Activated CD8-positive, alpha-beta T cell treated with anti-CD3 and anti-CD28 coated beads, Interleukin-2, amount 10 ng/mL, durations not matched to agents 7 days and 5 days (primary cell): ENCODE measurements around the gene FCN3. TPM values are rescaled to one million over a fixed set of nuclear protein-coding genes. Genes with fewer than 3 reads are reported as not detected.
A peak's percentile ranks its signal among the peaks of the same experiment; 100 is the strongest.

Experiments used
- ATAC-seq: fragments of 150-1000 bp; cut with Tn5 transposase; one replicate; pipeline ENCODE4 v1.10.0; 2021; ENCODE audit warnings: moderate library complexity
- CTCF ChIA-PET: fragments of 350-600 bp; sonication (Branson Sonifier 250); formaldehyde crosslinking; loops from one replicate; lab custom pipeline; 2021; ENCODE audit warnings: antibody characterized with exemption; lab: Charles Lee
- POLR2A ChIA-PET: fragments of 350-600 bp; sonication (Branson Sonifier 250); formaldehyde crosslinking; loops from one replicate; lab custom pipeline; 2021; ENCODE audit warnings: antibody characterized with exemption; lab: Charles Lee
- DNase-seq: peaks from one replicate; pipeline ENCODE4 v3.0.0-alpha.2; 2020
- H3K27ac Mint-ChIP-seq: one replicate; pipeline ENCODE4 v1.8.0; 2021; ENCODE audit warnings: mild to moderate bottlenecking, mixed read lengths
- H3K27me3 Mint-ChIP-seq: one replicate; pipeline ENCODE4 v1.8.0; 2021; ENCODE audit warnings: low read depth, mixed read lengths
- H3K36me3 Mint-ChIP-seq: one replicate; pipeline ENCODE4 v1.8.0; 2021; ENCODE audit warnings: low read depth, mixed read lengths
- H3K4me1 Mint-ChIP-seq: one replicate; pipeline ENCODE4 v1.8.0; 2021; ENCODE audit warnings: low read depth, mixed read lengths
- H3K4me3 Mint-ChIP-seq: one replicate; pipeline ENCODE4 v1.8.0; 2021; ENCODE audit warnings: mild to moderate bottlenecking, mixed read lengths
- H3K9me3 Mint-ChIP-seq: one replicate; pipeline ENCODE4 v1.8.0; 2022; ENCODE audit warnings: mixed read lengths; ENCODE audit not compliant: insufficient read depth
- total RNA-seq, 2 experiments: library from RNA; stranded (reverse); gene quantifications; one replicate each; pipeline ENCODE4 v1.2.3, GENCODE V29; 2021

The FCN3 gene
- total RNA-seq: not detected

DNA sequence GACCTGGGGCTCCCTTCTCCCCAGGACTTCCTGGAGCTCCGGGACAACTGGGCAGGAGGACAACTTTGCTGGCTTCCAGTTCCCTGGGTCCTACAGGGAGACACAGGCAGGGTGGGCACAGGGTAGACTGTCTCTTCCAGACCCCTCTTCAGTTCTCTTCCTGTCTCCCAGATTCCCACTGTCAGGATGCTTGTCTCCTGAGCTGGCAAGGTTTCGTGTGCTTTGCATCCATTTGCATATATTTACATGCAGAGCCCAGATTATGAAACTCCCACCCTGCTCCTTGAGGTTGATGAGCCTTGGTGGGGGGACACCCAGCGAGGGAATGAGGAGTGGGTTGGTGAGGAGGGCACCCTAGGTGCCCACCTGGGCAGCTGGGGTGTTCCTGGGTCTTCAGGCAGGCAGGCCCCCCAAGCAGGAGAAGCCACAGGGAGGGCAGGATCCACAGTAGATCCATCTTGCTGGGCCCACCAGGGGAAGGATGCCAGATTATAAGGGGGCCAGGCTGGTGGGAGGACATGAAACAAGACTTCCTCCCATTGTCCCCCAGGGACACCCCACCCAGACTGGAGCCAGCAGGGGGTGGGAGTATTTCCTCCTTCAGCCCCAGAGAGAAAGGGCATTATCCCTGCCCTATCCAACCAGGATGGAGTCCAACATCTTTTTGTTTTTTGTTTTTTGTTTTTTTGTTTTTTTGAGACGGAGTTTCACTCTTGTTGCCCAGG is at the start of gene FCN3:
Gene FCN3 (minus strand): TSS at position 463 of the 725 bp plus-strand sequence. CDS start 6 bp downstream, at position 457.
- H3K27ac Mint-ChIP-seq: no peak within 1 kb of the TSS
- no peaks in the 10 kb centered on the region for H3K9me3 Mint-ChIP-seq
- ATAC-seq (no peak), DNase-seq (no peak)
- CTCF ChIA-PET: interaction anchor here (0.6 to 1.1 kb wide), 3 partner anchors 12 to 17 kb away, joined by 3 read pairs; no protein-coding TSS in a partner anchor
- H3K4me1 Mint-ChIP-seq: peaks cover 9% of the 10 kb centered on the region
- H3K36me3 Mint-ChIP-seq: no peaks in the 10 kb centered on the region
- peaks cover 4% of the 10 kb centered on the region for H3K27me3 Mint-ChIP-seq
- POLR2A ChIA-PET: interaction anchor here (1.1 kb wide), 1 partner anchor 10 kb away, joined by 4 read pairs; no protein-coding TSS in a partner anchor
- H3K4me3 Mint-ChIP-seq: no peak within 1 kb of the TSS

GRCh38 chr1:27423709-27424108 is 49.1 kb upstream of the FCN3 start:
- Mint-ChIP-seq H3K4me1 (peaks cover 45% of the 10 kb centered on the region), H3K9me3 (no peaks in the 10 kb centered on the region), H3K27me3 (no peaks in the 10 kb centered on the region), H3K36me3 (peaks cover 48% of the 10 kb centered on the region), H3K4me3 (no peak overlapping the region), H3K27ac (no peak overlapping the region)
- ChIA-PET POLR2A (interaction anchor here (0.9 kb wide), 1 partner anchor 13 kb away, joined by 3 read pairs; no protein-coding TSS in a partner anchor), CTCF (interaction anchor here (0.9 to 2.5 kb wide), 5 partner anchors 23 to 246 kb away, joined by 3 to 9 read pairs (median 3); no protein-coding TSS in a partner anchor)
- DNase-seq (no peak), ATAC-seq (no peak)

DNA sequence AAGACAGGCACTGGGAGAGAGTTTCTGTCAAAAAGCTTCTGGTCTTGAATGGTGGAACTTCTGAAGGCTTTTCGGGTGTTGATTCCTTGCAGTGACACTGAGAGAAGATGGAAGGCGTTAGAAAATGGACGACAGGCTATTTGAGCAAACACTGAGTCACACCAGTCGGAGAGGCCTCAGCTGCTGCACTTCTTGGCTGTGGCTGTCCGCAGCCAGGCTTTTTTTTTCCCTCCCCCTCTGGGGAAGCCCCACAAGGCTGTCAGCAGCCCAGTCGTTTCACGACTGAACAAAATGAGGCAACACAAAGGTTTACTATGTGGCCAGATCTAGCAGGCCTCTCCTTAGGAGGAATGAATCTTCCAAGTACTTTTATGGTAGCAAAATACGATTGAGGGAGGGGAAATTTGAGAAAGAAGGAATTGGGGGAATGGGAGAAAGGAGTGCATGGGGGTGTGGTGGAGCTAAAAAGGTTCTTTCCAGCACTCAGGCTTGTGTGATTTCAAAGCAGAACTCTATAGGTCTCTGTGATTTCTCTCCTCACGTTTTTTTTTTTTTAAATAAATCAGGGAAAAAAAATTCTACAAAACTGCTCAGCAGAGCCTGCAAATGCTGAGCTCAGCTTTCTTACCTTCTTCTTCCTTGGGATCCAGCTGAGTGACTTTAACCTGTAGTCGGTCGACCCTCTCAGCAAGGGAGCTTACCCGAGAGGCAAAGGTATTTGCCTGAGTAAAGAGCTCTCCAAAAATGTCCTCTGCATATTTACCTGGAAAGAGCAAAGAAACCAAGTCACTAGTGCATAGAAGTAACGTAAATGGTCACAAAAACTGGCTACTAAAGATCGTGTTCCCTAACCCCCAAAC is 43.9 kb upstream of the FCN3 start:
- H3K9me3 Mint-ChIP-seq: no peaks in the 10 kb centered on the region
- ChIA-PET POLR2A (no interaction called here), CTCF (interaction anchor here (0.6 to 4.7 kb wide), 10 partner anchors 12 to 672 kb away, joined by 3 to 32 read pairs (median 4); no protein-coding TSS in a partner anchor)
- H3K27me3 Mint-ChIP-seq: no peaks in the 10 kb centered on the region
- DNase-seq (peak; percentile 47), ATAC-seq (peak; percentile 42)
- peaks cover 54% of the 10 kb centered on the region for H3K36me3 Mint-ChIP-seq
- peak overlapping the region; percentile 65 for H3K27ac Mint-ChIP-seq
- no peak overlapping the region for H3K4me3 Mint-ChIP-seq
- peaks cover 36% of the 10 kb centered on the region for H3K4me1 Mint-ChIP-seq

- ATAC-seq: no peak
- no peaks in the 10 kb centered on the region for H3K27me3 Mint-ChIP-seq
- POLR2A ChIA-PET: no interaction called here
Measured at GRCh38 chr1:27417713-27418112, 43.1 kb upstream of the FCN3 start.

DNA sequence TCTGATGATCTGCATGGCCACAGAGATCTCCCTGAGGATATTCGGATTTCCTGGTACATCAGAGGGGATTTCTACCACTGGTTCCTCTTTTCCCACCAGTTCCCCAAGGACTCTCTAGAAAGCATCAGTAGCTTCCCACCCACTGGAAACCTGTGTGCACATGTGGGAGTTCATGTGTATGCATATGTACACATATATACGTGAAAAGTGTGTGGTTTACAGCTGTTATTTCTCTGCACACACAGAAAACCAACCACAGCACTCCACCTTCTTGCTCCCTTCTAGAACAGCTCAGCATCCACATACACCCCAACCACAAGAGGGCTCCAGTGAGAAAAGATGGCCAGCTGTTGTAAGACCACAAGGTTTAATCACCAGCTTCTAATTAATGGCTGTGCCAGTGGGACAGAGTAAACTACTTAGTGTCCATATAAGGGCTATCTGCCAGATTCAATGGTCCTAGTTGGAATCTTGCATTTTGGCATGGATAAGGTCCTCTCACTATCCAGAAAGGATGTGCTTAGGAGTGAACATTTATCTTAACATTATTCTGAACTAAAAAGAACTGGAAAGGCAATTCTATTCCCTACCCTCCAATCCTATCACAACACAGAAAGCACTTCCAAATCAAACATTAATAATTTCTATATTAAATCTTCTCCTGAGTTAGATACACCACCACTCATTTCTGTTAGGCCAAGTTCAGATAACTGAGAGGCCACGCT is 41.9 kb upstream of the FCN3 start:
- H3K4me3 Mint-ChIP-seq: no peak overlapping the region
- H3K27me3 Mint-ChIP-seq: no peaks in the 10 kb centered on the region
- H3K4me1 Mint-ChIP-seq: peaks cover 24% of the 10 kb centered on the region
- H3K27ac Mint-ChIP-seq: peak overlapping the region; percentile 1
- CTCF ChIA-PET: interaction anchor here (0.6 to 5.2 kb wide), 19 partner anchors 10 to 285 kb away, joined by 3 to 61 read pairs (median 9); partner anchors contain the start of genes AHDC1 and WASF2
- H3K9me3 Mint-ChIP-seq: no peaks in the 10 kb centered on the region
- peaks cover 62% of the 10 kb centered on the region for H3K36me3 Mint-ChIP-seq
- DNase-seq (peak; percentile 72), ATAC-seq (peak; percentile 77)
- POLR2A ChIA-PET: interaction anchor here (0.6 to 1.2 kb wide), 3 partner anchors 74 to 246 kb away, joined by 3 to 4 read pairs (median 4); no protein-coding TSS in a partner anchor

More at GRCh38 chr1:27417713-27418112, 43.1 kb upstream of the FCN3 start:
- peaks cover 35% of the 10 kb centered on the region for H3K4me1 Mint-ChIP-seq
- H3K4me3 Mint-ChIP-seq: no peak overlapping the region
- peaks cover 61% of the 10 kb centered on the region for H3K36me3 Mint-ChIP-seq
- H3K9me3 Mint-ChIP-seq: no peaks in the 10 kb centered on the region
- no peak overlapping the region for H3K27ac Mint-ChIP-seq
- CTCF ChIA-PET: interaction anchor here (0.7 to 4.7 kb wide), 7 partner anchors 14 to 245 kb away, joined by 3 to 32 read pairs (median 4); no protein-coding TSS in a partner anchor
- no peak for DNase-seq

DNA sequence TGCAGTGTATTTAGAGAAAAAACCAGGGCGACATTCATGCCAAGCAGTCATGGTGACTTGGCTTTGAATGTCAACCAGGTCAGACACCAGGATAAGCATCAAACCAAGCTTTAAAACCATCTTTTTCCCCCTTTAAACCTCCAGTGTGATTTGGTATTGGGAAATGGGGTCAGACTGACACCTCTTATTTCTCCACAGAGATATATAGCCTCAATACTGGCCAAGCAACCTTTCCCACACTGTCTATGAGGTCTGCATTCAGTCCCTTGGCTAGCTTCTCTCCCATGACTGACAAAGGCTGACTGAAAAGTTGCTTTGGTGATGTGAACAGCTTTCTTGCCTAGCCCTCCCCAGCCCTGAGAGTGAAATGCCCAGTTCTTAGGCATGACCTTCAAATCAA is 39.5 kb upstream of the FCN3 start:
- Mint-ChIP-seq H3K4me3 (no peak overlapping the region), H3K27ac (no peak overlapping the region), H3K9me3 (no peaks in the 10 kb centered on the region), H3K4me1 (peaks cover 20% of the 10 kb centered on the region), H3K27me3 (no peaks in the 10 kb centered on the region), H3K36me3 (peaks cover 76% of the 10 kb centered on the region)
- CTCF ChIA-PET: interaction anchor here (0.9 to 5.2 kb wide), 9 partner anchors 11 to 249 kb away, joined by 3 to 61 read pairs (median 4); partner anchors contain the start of gene WASF2
- no peak for DNase-seq
- no peak for ATAC-seq
- POLR2A ChIA-PET: no interaction called here

GRCh38 chr1:27413004-27413403 is 38.4 kb upstream of the FCN3 start:
- Mint-ChIP-seq H3K4me1 (peaks cover 11% of the 10 kb centered on the region), H3K36me3 (peaks cover 69% of the 10 kb centered on the region), H3K9me3 (no peaks in the 10 kb centered on the region), H3K27ac (no peak overlapping the region), H3K27me3 (no peaks in the 10 kb centered on the region), H3K4me3 (no peak overlapping the region)
- ATAC-seq: no peak
- POLR2A ChIA-PET: no interaction called here
- CTCF ChIA-PET: interaction anchor here (1.0 to 5.2 kb wide), 7 partner anchors 27 to 250 kb away, joined by 3 to 61 read pairs (median 3); no protein-coding TSS in a partner anchor
- no peak for DNase-seq

DNA sequence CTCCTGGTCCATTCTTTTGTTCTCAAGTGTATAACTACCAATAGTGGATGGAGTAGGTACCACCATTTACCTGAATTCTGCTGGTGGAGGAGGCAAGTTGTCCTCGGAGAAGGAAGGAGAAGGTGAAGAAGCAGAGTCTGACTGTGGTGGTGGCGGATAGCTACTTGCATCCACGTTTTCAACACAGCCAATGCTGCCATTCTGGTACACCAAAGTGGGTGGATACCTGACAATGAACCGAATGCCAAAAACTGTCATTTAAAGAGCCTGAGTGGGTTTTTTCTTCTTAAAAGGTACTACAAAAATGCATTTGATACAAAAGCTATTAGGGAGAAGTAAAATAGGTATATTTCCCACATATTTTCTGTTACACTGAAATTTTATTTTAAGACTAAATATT is 37.9 kb upstream of the FCN3 start:
- H3K27ac Mint-ChIP-seq: no peak overlapping the region
- no peaks in the 10 kb centered on the region for H3K9me3 Mint-ChIP-seq
- H3K4me1 Mint-ChIP-seq: peaks cover 10% of the 10 kb centered on the region
- H3K27me3 Mint-ChIP-seq: no peaks in the 10 kb centered on the region
- ATAC-seq: no peak
- no peak for DNase-seq
- H3K36me3 Mint-ChIP-seq: peaks cover 71% of the 10 kb centered on the region
- CTCF ChIA-PET: interaction anchor here (1.3 to 5.2 kb wide), 3 partner anchors 27 to 194 kb away, joined by 3 to 61 read pairs (median 3); no protein-coding TSS in a partner anchor
- no peak overlapping the region for H3K4me3 Mint-ChIP-seq
- POLR2A ChIA-PET: no interaction called here

GRCh38 chr1:27410709-27411108 is 36.1 kb upstream of the FCN3 start:
- ChIA-PET POLR2A (no interaction called here), CTCF (interaction anchor here (0.8 to 1.9 kb wide), 9 partner anchors 15 to 252 kb away, joined by 3 to 9 read pairs (median 4); partner anchors contain the start of gene WASF2)
- H3K9me3 Mint-ChIP-seq: no peaks in the 10 kb centered on the region
- no peak overlapping the region for H3K4me3 Mint-ChIP-seq
- peak overlapping the region; percentile 5 for H3K27ac Mint-ChIP-seq
- no peak for ATAC-seq
- peaks cover 66% of the 10 kb centered on the region for H3K36me3 Mint-ChIP-seq
- H3K27me3 Mint-ChIP-seq: no peaks in the 10 kb centered on the region
- no peak for DNase-seq
- peaks cover 6% of the 10 kb centered on the region for H3K4me1 Mint-ChIP-seq

DNA sequence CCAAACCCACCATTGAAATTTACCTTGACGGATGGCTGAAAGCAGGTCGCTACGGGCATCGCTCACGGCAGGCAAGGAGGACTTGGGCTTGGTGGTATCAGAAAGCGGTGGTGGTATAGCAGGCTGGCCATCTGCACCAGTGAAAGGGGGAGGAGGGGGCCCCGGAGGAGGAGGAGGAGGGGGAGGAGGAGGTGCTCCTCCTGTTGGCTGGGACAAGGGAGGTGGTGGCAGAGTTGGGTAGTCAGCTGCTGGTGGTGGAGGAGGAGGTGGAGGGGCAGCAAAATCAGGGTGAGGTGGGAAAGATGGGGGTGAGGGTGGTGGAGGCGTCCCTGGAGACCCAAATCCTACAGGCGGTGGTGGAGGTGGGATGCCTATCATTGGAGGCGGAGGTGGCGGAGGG is 35.0 kb upstream of the FCN3 start:
- ChIA-PET CTCF (interaction anchor here (1.0 to 1.9 kb wide), 5 partner anchors 14 to 260 kb away, joined by 3 to 5 read pairs (median 3); partner anchors contain the start of gene WASF2), POLR2A (no interaction called here)
- H3K36me3 Mint-ChIP-seq: peaks cover 57% of the 10 kb centered on the region
- DNase-seq (no peak), ATAC-seq (no peak)
- no peak overlapping the region for H3K27ac Mint-ChIP-seq
- H3K27me3 Mint-ChIP-seq: no peaks in the 10 kb centered on the region
- no peak overlapping the region for H3K4me3 Mint-ChIP-seq
- H3K4me1 Mint-ChIP-seq: peaks cover 6% of the 10 kb centered on the region
- no peaks in the 10 kb centered on the region for H3K9me3 Mint-ChIP-seq
